ENCODE measurements around the gene LDLRAD4.

The LDLRAD4 gene

GRCh38 chr18:13414102-13414501 lies 195.5 kb downstream of the LDLRAD4 start:
- Mint-ChIP-seq H3K9me3 (no peaks in the 10 kb centered on the region), H3K4me3 (no peak overlapping the region)

GRCh38 chr18:13414521-13414920 lies 196.0 kb downstream of the LDLRAD4 start:
- H3K4me1 Mint-ChIP-seq: peaks cover 19% of the 10 kb centered on the region
- H3K27me3 Mint-ChIP-seq: no peaks in the 10 kb centered on the region
- no peak overlapping the region for H3K27ac Mint-ChIP-seq
- H3K9me3 Mint-ChIP-seq: no peaks in the 10 kb centered on the region
- no peak overlapping the region for H3K4me3 Mint-ChIP-seq
- H3K36me3 Mint-ChIP-seq: peaks cover 17% of the 10 kb centered on the region

More at GRCh38 chr18:13414102-13414501, 195.5 kb downstream of the LDLRAD4 start:
- Mint-ChIP-seq H3K36me3 (peaks cover 17% of the 10 kb centered on the region), H3K27me3 (no peaks in the 10 kb centered on the region), H3K4me1 (peaks cover 19% of the 10 kb centered on the region), H3K27ac (no peak overlapping the region)

- Mint-ChIP-seq H3K4me3 (no peak overlapping the region), H3K27ac (no peak overlapping the region), H3K27me3 (no peaks in the 10 kb centered on the region), H3K9me3 (no peaks in the 10 kb centered on the region), H3K4me1 (peaks cover 23% of the 10 kb centered on the region), H3K36me3 (peaks cover 11% of the 10 kb centered on the region)
These were observed 197.2 kb downstream of the LDLRAD4 start for GRCh38 chr18:13415736-13416135.

- peak overlapping the region; percentile 8 for H3K4me3 Mint-ChIP-seq
- H3K27ac Mint-ChIP-seq: peak overlapping the region; percentile 35
- peaks cover 26% of the 10 kb centered on the region for H3K4me1 Mint-ChIP-seq
- no peaks in the 10 kb centered on the region for H3K27me3 Mint-ChIP-seq
- H3K36me3 Mint-ChIP-seq: peaks cover 11% of the 10 kb centered on the region
- no peaks in the 10 kb centered on the region for H3K9me3 Mint-ChIP-seq
These were observed 197.6 kb downstream of the LDLRAD4 start for GRCh38 chr18:13416208-13416607.

GRCh38 chr18:13416848-13417247 lies 198.3 kb downstream of the LDLRAD4 start:
- peaks cover 7% of the 10 kb centered on the region for H3K36me3 Mint-ChIP-seq
- no peaks in the 10 kb centered on the region for H3K9me3 Mint-ChIP-seq
- no peak overlapping the region for H3K27ac Mint-ChIP-seq
- H3K4me1 Mint-ChIP-seq: peaks cover 29% of the 10 kb centered on the region
- H3K4me3 Mint-ChIP-seq: no peak overlapping the region
- no peaks in the 10 kb centered on the region for H3K27me3 Mint-ChIP-seq

GRCh38 chr18:13418013-13418710 lies 199.6 kb downstream of the LDLRAD4 start:
- no peak overlapping the region for H3K27ac Mint-ChIP-seq
- no peak overlapping the region for H3K4me3 Mint-ChIP-seq
- no peaks in the 10 kb centered on the region for H3K27me3 Mint-ChIP-seq

GRCh38 chr18:13420969-13421686 lies 202.6 kb downstream of the LDLRAD4 start:
- Mint-ChIP-seq H3K4me3 (no peak overlapping the region), H3K36me3 (peaks cover 2% of the 10 kb centered on the region), H3K27ac (no peak overlapping the region), H3K4me1 (peaks cover 43% of the 10 kb centered on the region), H3K9me3 (no peaks in the 10 kb centered on the region), H3K27me3 (no peaks in the 10 kb centered on the region)

More at GRCh38 chr18:13418013-13418710, 199.6 kb downstream of the LDLRAD4 start:
- H3K4me1 Mint-ChIP-seq: peaks cover 36% of the 10 kb centered on the region
- H3K9me3 Mint-ChIP-seq: no peaks in the 10 kb centered on the region
- peaks cover 2% of the 10 kb centered on the region for H3K36me3 Mint-ChIP-seq

GRCh38 chr18:13422541-13423147 lies 204.1 kb downstream of the LDLRAD4 start:
- H3K9me3 Mint-ChIP-seq: no peaks in the 10 kb centered on the region
- H3K4me1 Mint-ChIP-seq: peaks cover 34% of the 10 kb centered on the region
- H3K4me3 Mint-ChIP-seq: no peak overlapping the region

GRCh38 chr18:13423352-13423751 lies 204.8 kb downstream of the LDLRAD4 start:
- Mint-ChIP-seq H3K27me3 (no peaks in the 10 kb centered on the region), H3K9me3 (no peaks in the 10 kb centered on the region), H3K4me1 (peaks cover 34% of the 10 kb centered on the region), H3K36me3 (peaks cover 2% of the 10 kb centered on the region), H3K27ac (no peak overlapping the region), H3K4me3 (no peak overlapping the region)

More at GRCh38 chr18:13422541-13423147, 204.1 kb downstream of the LDLRAD4 start:
- H3K27me3 Mint-ChIP-seq: no peaks in the 10 kb centered on the region
- no peak overlapping the region for H3K27ac Mint-ChIP-seq
- H3K36me3 Mint-ChIP-seq: peaks cover 2% of the 10 kb centered on the region

- H3K4me1 Mint-ChIP-seq: peaks cover 38% of the 10 kb centered on the region
- no peak overlapping the region for H3K27ac Mint-ChIP-seq
- no peaks in the 10 kb centered on the region for H3K9me3 Mint-ChIP-seq
- no peaks in the 10 kb centered on the region for H3K27me3 Mint-ChIP-seq
- no peak overlapping the region for H3K4me3 Mint-ChIP-seq
- peaks cover 2% of the 10 kb centered on the region for H3K36me3 Mint-ChIP-seq
These were observed 205.8 kb downstream of the LDLRAD4 start for GRCh38 chr18:13424363-13424762.

GRCh38 chr18:13425357-13426091 lies 207.0 kb downstream of the LDLRAD4 start:
- Mint-ChIP-seq H3K4me1 (peaks cover 35% of the 10 kb centered on the region), H3K36me3 (peaks cover 2% of the 10 kb centered on the region), H3K27ac (no peak overlapping the region), H3K9me3 (no peaks in the 10 kb centered on the region), H3K4me3 (no peak overlapping the region), H3K27me3 (no peaks in the 10 kb centered on the region)

GRCh38 chr18:13427354-13427753 lies 208.8 kb downstream of the LDLRAD4 start:
- Mint-ChIP-seq H3K27me3 (no peaks in the 10 kb centered on the region), H3K36me3 (peaks cover 2% of the 10 kb centered on the region), H3K4me3 (no peak overlapping the region), H3K9me3 (no peaks in the 10 kb centered on the region), H3K27ac (peak overlapping the region; percentile 48), H3K4me1 (peaks cover 25% of the 10 kb centered on the region)

GRCh38 chr18:13428319-13428718 lies 209.8 kb downstream of the LDLRAD4 start:
- Mint-ChIP-seq H3K4me1 (peaks cover 25% of the 10 kb centered on the region), H3K36me3 (peaks cover 2% of the 10 kb centered on the region), H3K27me3 (no peaks in the 10 kb centered on the region), H3K4me3 (no peak overlapping the region), H3K27ac (peak overlapping the region; percentile 13), H3K9me3 (no peaks in the 10 kb centered on the region)

GRCh38 chr18:13429016-13429415 lies 210.5 kb downstream of the LDLRAD4 start:
- Mint-ChIP-seq H3K4me3 (no peak overlapping the region), H3K27me3 (no peaks in the 10 kb centered on the region), H3K9me3 (no peaks in the 10 kb centered on the region), H3K4me1 (peaks cover 30% of the 10 kb centered on the region), H3K36me3 (no peaks in the 10 kb centered on the region), H3K27ac (no peak overlapping the region)

GRCh38 chr18:13429884-13430510 lies 211.4 kb downstream of the LDLRAD4 start:
- no peaks in the 10 kb centered on the region for H3K27me3 Mint-ChIP-seq
- no peak overlapping the region for H3K27ac Mint-ChIP-seq
- no peak overlapping the region for H3K4me3 Mint-ChIP-seq
- H3K9me3 Mint-ChIP-seq: no peaks in the 10 kb centered on the region
- peaks cover 23% of the 10 kb centered on the region for H3K4me1 Mint-ChIP-seq
- no peaks in the 10 kb centered on the region for H3K36me3 Mint-ChIP-seq
